Vagina (tissue), 2 donors: ENCODE measurements around the gene DPP6. TPM values are rescaled to one million over a fixed set of nuclear protein-coding genes. Genes with fewer than 3 reads are reported as not detected.

Experiments used
- DNase-seq, 2 donors: peaks; one replicate each; pipeline ENCODE4 v3.0.0-alpha.2; 2017; ENCODE audit errors: extremely low spot score in 2 of 2
- H3K27ac ChIP-seq: fragments of 200-600 bp; sonication (generic); one replicate; pipeline ENCODE4 v1.5.1; 2019
- H3K27me3 ChIP-seq: fragments of 200-600 bp; sonication (generic); one replicate; pipeline ENCODE4 v1.5.1; 2019
- H3K36me3 ChIP-seq, 2 donors: fragments of 200-600 bp; sonication (generic); one replicate each; pipeline ENCODE4 v1.5.1; 2017 to 2019
- H3K4me1 ChIP-seq: fragments of 200-600 bp; sonication (generic); one replicate; pipeline ENCODE4 v1.5.1; 2019
- H3K4me3 ChIP-seq, 2 donors: fragments of 200-600 bp; sonication (generic); 1 replicate in 1 of 2; 2 replicates in 1 of 2; pipeline ENCODE4 v1.5.1; 2016 to 2019
- H3K9me3 ChIP-seq: fragments of 200-600 bp; sonication (generic); one replicate; pipeline ENCODE4 v1.5.1; 2019
- CTCF ChIP-seq, 3 experiments: fragments of 450-650 bp in 2 of 3; fragments of 200-600 bp in 1 of 3; sonication (generic) in 1 of 3; IDR thresholded peaks; one replicate each; pipeline ENCODE4 v1.5.1; 2017 to 2019; ENCODE audit warnings: antibody characterized with exemption in 3 of 3, mild to moderate bottlenecking in 2 of 3, moderate library complexity in 2 of 3
- POLR2A ChIP-seq, 2 donors: fragments of 450-650 bp; IDR thresholded peaks; one replicate each; pipeline ENCODE4 v1.6.1; 2017; ENCODE audit warnings: antibody characterized with exemption in 2 of 2, mild to moderate bottlenecking in 2 of 2, moderate library complexity in 2 of 2
- POLR2AphosphoS5 ChIP-seq, 2 donors: sonication (generic); formaldehyde crosslinking; IDR thresholded peaks; one replicate each; pipeline ENCODE4 v1.9.0; 2017; ENCODE audit warnings: antibody characterized with exemption in 2 of 2, mild to moderate bottlenecking in 2 of 2, low read depth in 1 of 2; ENCODE audit not compliant: insufficient read depth in 1 of 2
- intact Hi-C: fragments of 100-400 bp; cut with DNase I; formaldehyde crosslinking; loops from one replicate; pipeline ENCODE4 v1.15.1; 2023
- total RNA-seq: library from RNA; depleted of rRNA; stranded (reverse); fragments of >200 nt; gene quantifications from one replicate; pipeline ENCODE4 v1.2.3, GENCODE V29; 2016

Gene DPP6
- total RNA-seq, 1 donor from 2014 or later, result 7.9 TPM

GRCh38 chr7:154330318-154330717 is 278.1 kb downstream of the DPP6 start:
- H3K27ac ChIP-seq, result no peak overlapping the region
- no peak for DNase-seq
- H3K4me1 ChIP-seq, result no peaks in the 10 kb centered on the region
- no peaks in the 10 kb centered on the region for H3K27me3 ChIP-seq
- no peaks in the 10 kb centered on the region for H3K36me3 ChIP-seq
- H3K4me3 ChIP-seq, result no peak overlapping the region
- no peak for TF ChIP-seq POLR2AphosphoS5 (IDR thresholded peaks at IDR 0.05; ENCODE audit: insufficient read depth in 1 of 2, low read depth in 1 of 2)
- no peak for TF ChIP-seq POLR2A (IDR thresholded peaks at IDR 0.05)
- TF ChIP-seq CTCF (IDR thresholded peaks at IDR 0.05), result no peak
- intact Hi-C loops, result no loop called here
- H3K9me3 ChIP-seq, result no peaks in the 10 kb centered on the region

GRCh38 chr7:154332811-154333580 is 280.8 kb downstream of the DPP6 start:
- H3K27me3 ChIP-seq, result no peaks in the 10 kb centered on the region
- no peak for TF ChIP-seq POLR2A (IDR thresholded peaks at IDR 0.05)
- TF ChIP-seq CTCF (IDR thresholded peaks at IDR 0.05), result no peak
- TF ChIP-seq POLR2AphosphoS5 (IDR thresholded peaks at IDR 0.05; ENCODE audit: insufficient read depth in 1 of 2, low read depth in 1 of 2), result no peak
- H3K9me3 ChIP-seq, result no peaks in the 10 kb centered on the region
- H3K4me1 ChIP-seq, result no peaks in the 10 kb centered on the region
- H3K4me3 ChIP-seq, result no peak overlapping the region
- H3K27ac ChIP-seq, result no peak overlapping the region
- intact Hi-C loops, result no loop called here
- no peak for DNase-seq
- no peaks in the 10 kb centered on the region for H3K36me3 ChIP-seq

GRCh38 chr7:154336295-154336694 is 284.1 kb downstream of the DPP6 start:
- Histone ChIP-seq H3K27me3 (no peaks in the 10 kb centered on the region), H3K36me3 (no peaks in the 10 kb centered on the region)
- intact Hi-C loops, result no loop called here

GRCh38 chr7:154338701-154339506 is 286.7 kb downstream of the DPP6 start:
- no peaks in the 10 kb centered on the region for H3K9me3 ChIP-seq
- no peak overlapping the region for H3K27ac ChIP-seq
- no peak for DNase-seq
- H3K4me1 ChIP-seq, result no peaks in the 10 kb centered on the region
- H3K36me3 ChIP-seq, result no peaks in the 10 kb centered on the region
- TF ChIP-seq POLR2AphosphoS5 (IDR thresholded peaks at IDR 0.05; ENCODE audit: insufficient read depth in 1 of 2, low read depth in 1 of 2), result no peak
- no peak for TF ChIP-seq POLR2A (IDR thresholded peaks at IDR 0.05)
- TF ChIP-seq CTCF (IDR thresholded peaks at IDR 0.05), result no peak
- intact Hi-C loops, result no loop called here
- no peaks in the 10 kb centered on the region for H3K27me3 ChIP-seq
- H3K4me3 ChIP-seq, result no peak overlapping the region

More at GRCh38 chr7:154336295-154336694, 284.1 kb downstream of the DPP6 start:
- Histone ChIP-seq H3K27ac (no peak overlapping the region), H3K4me1 (no peaks in the 10 kb centered on the region), H3K4me3 (no peak overlapping the region), H3K9me3 (no peaks in the 10 kb centered on the region)
- DNase-seq, result no peak
- TF ChIP-seq POLR2A (IDR thresholded peaks at IDR 0.05) (no peak), CTCF (IDR thresholded peaks at IDR 0.05) (no peak), POLR2AphosphoS5 (IDR thresholded peaks at IDR 0.05; ENCODE audit: insufficient read depth in 1 of 2, low read depth in 1 of 2) (no peak)
